ENCODE measurements around the gene RASSF1.

RASSF1 gene

DNA sequence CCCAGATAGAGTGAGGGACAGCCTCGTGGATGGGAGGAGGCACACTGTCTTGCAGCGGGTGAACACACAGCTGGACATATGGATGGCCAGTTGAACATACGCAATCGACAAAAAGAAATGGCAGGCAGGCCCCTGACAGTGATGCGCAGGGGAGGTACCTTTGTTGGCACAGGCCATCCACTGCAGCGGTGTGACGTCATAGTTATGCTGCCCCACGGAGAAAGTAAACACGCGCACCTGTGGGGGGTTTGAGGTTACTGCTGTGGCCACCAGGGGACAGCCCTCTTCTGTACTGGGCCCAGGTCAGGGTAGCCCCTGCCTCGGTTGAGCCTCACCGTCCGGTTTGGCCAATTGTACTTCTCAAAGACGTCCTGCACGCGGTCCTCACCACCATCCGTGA, 38.1 kb upstream of the RASSF1 start:
- Histone ChIP-seq H2AFZ (ENCODE audit: low read length) (no peak overlapping the region), H3K79me2 (ENCODE audit: insufficient read depth, low read length) (no peaks in the 10 kb centered on the region), H3F3A (ENCODE audit: low read depth) (no peaks in the 10 kb centered on the region), H3K4me1 (ENCODE audit: insufficient read depth, low read length, poor library complexity, severe bottlenecking) (peaks cover 4% of the 10 kb centered on the region), H3K9me2 (replicated peaks; ENCODE audit: low read depth, low read length) (no peaks in the 10 kb centered on the region), H3K27me3 (ENCODE audit: insufficient read depth, low read length, poor library complexity, severe bottlenecking) (no peaks in the 10 kb centered on the region), H4K20me1 (ENCODE audit: insufficient read depth, low read length, poor library complexity, severe bottlenecking) (no peaks in the 10 kb centered on the region), H3K9me3 (ENCODE audit: insufficient read depth, low read depth, low read length) (no peaks in the 10 kb centered on the region), H3K36me3 (ENCODE audit: insufficient read depth, low read length) (no peaks in the 10 kb centered on the region), H3K4me2 (ENCODE audit: low read depth, low read length, poor library complexity, severe bottlenecking) (no peak overlapping the region), H3K4me3 (ENCODE audit: low read length, poor library complexity, severe bottlenecking) (no peak overlapping the region), H3K9ac (ENCODE audit: low read depth, low read length, poor library complexity, severe bottlenecking) (no peak overlapping the region)
- TF ChIP-seq, protein P1, sequence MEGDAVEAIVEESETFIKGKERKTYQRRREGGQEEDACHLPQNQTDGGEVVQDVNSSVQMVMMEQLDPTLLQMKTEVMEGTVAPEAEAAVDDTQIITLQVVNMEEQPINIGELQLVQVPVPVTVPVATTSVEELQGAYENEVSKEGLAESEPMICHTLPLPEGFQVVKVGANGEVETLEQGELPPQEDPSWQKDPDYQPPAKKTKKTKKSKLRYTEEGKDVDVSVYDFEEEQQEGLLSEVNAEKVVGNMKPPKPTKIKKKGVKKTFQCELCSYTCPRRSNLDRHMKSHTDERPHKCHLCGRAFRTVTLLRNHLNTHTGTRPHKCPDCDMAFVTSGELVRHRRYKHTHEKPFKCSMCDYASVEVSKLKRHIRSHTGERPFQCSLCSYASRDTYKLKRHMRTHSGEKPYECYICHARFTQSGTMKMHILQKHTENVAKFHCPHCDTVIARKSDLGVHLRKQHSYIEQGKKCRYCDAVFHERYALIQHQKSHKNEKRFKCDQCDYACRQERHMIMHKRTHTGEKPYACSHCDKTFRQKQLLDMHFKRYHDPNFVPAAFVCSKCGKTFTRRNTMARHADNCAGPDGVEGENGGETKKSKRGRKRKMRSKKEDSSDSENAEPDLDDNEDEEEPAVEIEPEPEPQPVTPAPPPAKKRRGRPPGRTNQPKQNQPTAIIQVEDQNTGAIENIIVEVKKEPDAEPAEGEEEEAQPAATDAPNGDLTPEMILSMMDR (conservative IDR thresholded peaks at IDR 0.05; ENCODE audit: low read length), result no peak
- no peak for TF ChIP-seq EZH2phosphoT487 (IDR thresholded peaks at IDR 0.05; ENCODE audit: borderline replicate concordance)

DNA sequence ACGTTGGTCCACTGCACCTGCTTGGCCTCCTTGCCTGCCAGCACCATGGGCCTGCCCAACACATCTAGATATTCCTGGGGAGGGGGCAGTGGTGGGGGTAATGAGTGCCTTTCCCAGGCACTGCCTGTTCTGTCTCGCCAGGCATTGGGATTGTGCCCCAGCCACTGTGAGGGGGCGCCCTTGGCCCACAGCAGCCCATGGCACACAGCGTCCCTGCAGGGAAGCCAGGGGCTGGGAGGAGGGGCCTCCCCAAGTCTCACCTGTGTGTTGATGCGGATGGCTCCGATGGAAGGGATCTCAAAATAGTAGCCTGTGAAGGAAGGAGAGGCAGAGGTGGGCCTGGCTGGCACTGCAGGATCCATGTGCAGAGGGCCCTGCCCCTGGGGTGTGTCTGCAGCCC, 37.4 kb upstream of the RASSF1 start:
- Histone ChIP-seq H3K4me2 (ENCODE audit: low read depth, low read length, poor library complexity, severe bottlenecking) (no peak overlapping the region), H3K4me1 (ENCODE audit: insufficient read depth, low read length, poor library complexity, severe bottlenecking) (peaks cover 7% of the 10 kb centered on the region), H2AFZ (ENCODE audit: low read length) (no peak overlapping the region), H3K4me3 (ENCODE audit: low read length, poor library complexity, severe bottlenecking) (no peak overlapping the region), H4K20me1 (ENCODE audit: insufficient read depth, low read length, poor library complexity, severe bottlenecking) (no peaks in the 10 kb centered on the region), H3K9me2 (replicated peaks; ENCODE audit: low read depth, low read length) (no peaks in the 10 kb centered on the region), H3K79me2 (ENCODE audit: insufficient read depth, low read length) (no peaks in the 10 kb centered on the region), H3K9me3 (ENCODE audit: insufficient read depth, low read depth, low read length) (no peaks in the 10 kb centered on the region), H3F3A (ENCODE audit: low read depth) (0 out of 2 replicates have a peak, but pooled peaks cover under 1% of the 10 kb centered on the region), H3K27me3 (ENCODE audit: insufficient read depth, low read length, poor library complexity, severe bottlenecking) (no peaks in the 10 kb centered on the region), H3K9ac (ENCODE audit: low read depth, low read length, poor library complexity, severe bottlenecking) (no peak overlapping the region), H3K36me3 (ENCODE audit: insufficient read depth, low read length) (no peaks in the 10 kb centered on the region)
- no peak for TF ChIP-seq EZH2phosphoT487 (IDR thresholded peaks at IDR 0.05; ENCODE audit: borderline replicate concordance)
- TF ChIP-seq, protein P1 (conservative IDR thresholded peaks at IDR 0.05; ENCODE audit: low read length), result no peak

DNA sequence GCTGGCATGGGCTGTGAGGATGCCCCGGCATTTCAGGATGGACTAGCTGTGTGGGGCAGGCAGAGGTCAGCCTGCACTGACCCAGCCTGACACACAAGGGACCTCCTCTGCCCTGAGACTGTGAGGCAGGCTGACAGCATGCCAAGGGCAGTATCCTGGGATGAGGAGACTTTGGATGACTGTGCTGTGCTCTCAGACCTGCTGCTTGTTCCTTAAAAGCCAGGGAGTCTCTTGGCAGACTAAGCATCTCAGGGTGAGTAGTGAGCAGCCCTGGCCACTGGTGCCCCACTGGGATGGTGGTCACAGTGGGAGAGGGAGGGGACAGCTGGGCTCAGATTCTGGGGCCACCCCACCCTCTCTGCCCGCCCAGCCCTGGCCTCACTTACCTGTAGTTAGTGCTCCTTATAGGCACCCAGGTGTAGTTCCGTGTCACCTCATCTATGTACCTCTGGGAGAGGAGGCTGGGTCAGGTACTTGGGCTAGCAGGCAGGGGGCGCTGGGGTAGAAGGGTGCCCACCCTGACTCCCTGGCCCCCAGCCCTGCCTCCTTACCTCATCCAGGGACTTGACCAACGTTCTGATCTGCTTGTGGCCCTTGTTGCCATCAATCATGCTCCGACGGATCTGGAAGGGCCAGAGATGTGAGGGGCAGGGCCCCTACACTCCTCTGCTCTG, 34.8 kb upstream of the RASSF1 start:
- TF ChIP-seq EZH2phosphoT487 (IDR thresholded peaks at IDR 0.05; ENCODE audit: borderline replicate concordance), result no peak
- TF ChIP-seq, protein P1 (conservative IDR thresholded peaks at IDR 0.05; ENCODE audit: low read length), result peak; percentile 58
- H3K4me1 ChIP-seq (ENCODE audit: insufficient read depth, low read length, poor library complexity, severe bottlenecking), result peaks cover 20% of the 10 kb centered on the region
- no peak overlapping the region for H3K9ac ChIP-seq (ENCODE audit: low read depth, low read length, poor library complexity, severe bottlenecking)
- no peaks in the 10 kb centered on the region for H3K27me3 ChIP-seq (ENCODE audit: insufficient read depth, low read length, poor library complexity, severe bottlenecking)
- H3K4me3 ChIP-seq (ENCODE audit: low read length, poor library complexity, severe bottlenecking), result no peak overlapping the region
- no peaks in the 10 kb centered on the region for H4K20me1 ChIP-seq (ENCODE audit: insufficient read depth, low read length, poor library complexity, severe bottlenecking)
- 0 out of 2 replicates have a peak, but pooled peaks cover 3% of the 10 kb centered on the region for H3F3A ChIP-seq (ENCODE audit: low read depth)
- H3K79me2 ChIP-seq (ENCODE audit: insufficient read depth, low read length), result no peaks in the 10 kb centered on the region
- H3K36me3 ChIP-seq (ENCODE audit: insufficient read depth, low read length), result no peaks in the 10 kb centered on the region
- H3K9me2 ChIP-seq (replicated peaks; ENCODE audit: low read depth, low read length), result no peaks in the 10 kb centered on the region
- no peak overlapping the region for H3K4me2 ChIP-seq (ENCODE audit: low read depth, low read length, poor library complexity, severe bottlenecking)
- no peak overlapping the region for H2AFZ ChIP-seq (ENCODE audit: low read length)
- H3K9me3 ChIP-seq (ENCODE audit: insufficient read depth, low read depth, low read length), result no peaks in the 10 kb centered on the region

All from Loucy (cell line).